Sigmoid colon (tissue), 7 donors: ENCODE measurements around the gene ESYT2. TPM values are rescaled to one million over a fixed set of nuclear protein-coding genes. Genes with fewer than 3 reads are reported as not detected.
"Not testable (repeated sequence)": the region's sequence is repeated elsewhere in the genome, so short reads cannot be mapped to it uniquely, and the experiment has no call there.

Experiments
- DNase-seq: peaks from one replicate; pipeline ENCODE4 v3.0.0-alpha.2; 2019
- H3K27ac ChIP-seq, 4 donors: fragments of 200-600 bp; sonication (generic); one replicate each; pipeline ENCODE4 v1.5.1; 2016 to 2019; ENCODE audit warnings: mild to moderate bottlenecking in 1 of 4
- H3K27me3 ChIP-seq, 3 donors: fragments of 200-600 bp; sonication (generic); one replicate each; pipeline ENCODE4 v1.5.1; 2019; ENCODE audit warnings: mild to moderate bottlenecking in 1 of 3
- H3K36me3 ChIP-seq, 4 donors: fragments of 200-600 bp; sonication (generic); one replicate each; pipeline ENCODE4 v1.5.1; 2016 to 2019
- H3K4me1 ChIP-seq, 4 donors: fragments of 200-600 bp; sonication (generic); one replicate each; pipeline ENCODE4 v1.5.1; 2017 to 2019
- H3K4me3 ChIP-seq, 4 donors: fragments of 200-600 bp; sonication (generic); one replicate each; pipeline ENCODE4 v1.5.1; 2017 to 2019; ENCODE audit warnings: mild to moderate bottlenecking in 2 of 4, moderate library complexity in 1 of 4
- H3K9me3 ChIP-seq, 4 donors: fragments of 200-600 bp in 3 of 4; sonication (generic) in 3 of 4; one replicate each; pipeline versions ENCODE4 v1.5.1 to v1.6.1; 2013 to 2019
- EP300 ChIP-seq, 4 donors: sonication (generic); formaldehyde crosslinking; IDR thresholded peaks; one replicate each; pipeline ENCODE4 v1.6.1; 2017; ENCODE audit warnings: antibody characterized with exemption in 4 of 4
- POLR2A ChIP-seq, 2 donors: fragments of 450-650 bp; IDR thresholded peaks; one replicate each; pipeline ENCODE4 v1.6.1; 2016; ENCODE audit warnings: antibody characterized with exemption in 2 of 2, mild to moderate bottlenecking in 2 of 2, moderate library complexity in 2 of 2
- POLR2AphosphoS5 ChIP-seq, 4 donors: sonication (generic); formaldehyde crosslinking; IDR thresholded peaks; one replicate each; pipeline ENCODE4 v1.6.1; 2017; ENCODE audit warnings: antibody characterized with exemption in 4 of 4
- WGBS, 2 donors: extraction: QIAGEN DNeasy Blood & Tissue Kit; methylation state at CpG; one replicate each; pipeline ENCODE4 v1.1.7; 2013; 5-methylcytosine and 5-hydroxymethylcytosine counted together
- intact Hi-C: fragments of 100-400 bp; cut with DNase I; formaldehyde crosslinking; loops from one replicate; pipeline ENCODE4 v1.15.1; 2023
- polyA plus RNA-seq, 3 donors: library from polyadenylated mRNA; stranded (reverse); fragments of 200-250 nt; gene quantifications; one replicate each; pipeline ENCODE4 v1.2.3, GENCODE V29; 2013
- total RNA-seq, 4 donors: library from RNA; depleted of rRNA; stranded (reverse); fragments of >200 nt; gene quantifications; one replicate each; pipeline ENCODE4 v1.1.0, GENCODE V29; 2016
- TF ChIP-seq, protein P1 (sequence below), 4 experiments: fragments of 450-650 bp in 3 of 4; fragments of 200-600 bp in 1 of 4; IDR thresholded peaks; one replicate each; pipeline ENCODE4 v1.5.1; 2016 to 2019; ENCODE audit warnings: antibody characterized with exemption in 4 of 4, mild to moderate bottlenecking in 3 of 4, moderate library complexity in 2 of 4
- donor health status: healthy with polysubstance abuse.
- donor health status: Bipolar disorder and iron deficiency.
- donor health status: healthy.

The ESYT2 gene
- total and polyA plus RNA-seq, 7 donors, result 6.9 to 127 (median 105) TPM

DNA sequence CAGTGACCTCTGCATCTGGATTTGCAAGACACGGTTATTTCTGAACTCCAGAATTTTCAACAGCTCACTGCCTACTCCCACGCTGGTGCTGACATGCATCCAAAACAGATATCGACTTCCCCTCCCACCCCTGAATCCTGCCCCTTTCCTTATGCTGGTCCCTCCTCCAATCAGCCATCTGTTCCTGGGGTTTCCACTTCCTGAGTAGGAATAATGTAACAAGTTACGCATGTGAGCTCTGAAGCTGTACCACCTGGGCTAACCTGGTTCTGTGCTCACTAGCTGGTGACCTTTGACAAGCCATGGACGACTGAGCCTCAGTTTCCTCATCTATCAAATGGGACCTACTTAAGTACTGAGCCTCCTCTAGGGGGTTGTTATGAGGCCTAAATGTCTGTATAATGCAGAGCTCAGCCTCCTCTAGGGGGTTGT, 123.0 kb downstream of the ESYT2 start:
- no peak for DNase-seq
- intact Hi-C loops, result loop anchor here (5.0 kb wide), 1 partner anchor 156 kb away; no protein-coding TSS in a partner anchor
- 83 to 84% methylated on average over 5 of the region's 5 CpGs for WGBS, 2 donors
- TF ChIP-seq EP300 (IDR thresholded peaks at IDR 0.05) (no peak), POLR2AphosphoS5 (IDR thresholded peaks at IDR 0.05) (no peak), POLR2A (IDR thresholded peaks at IDR 0.05) (no peak)
- TF ChIP-seq, protein P1, sequence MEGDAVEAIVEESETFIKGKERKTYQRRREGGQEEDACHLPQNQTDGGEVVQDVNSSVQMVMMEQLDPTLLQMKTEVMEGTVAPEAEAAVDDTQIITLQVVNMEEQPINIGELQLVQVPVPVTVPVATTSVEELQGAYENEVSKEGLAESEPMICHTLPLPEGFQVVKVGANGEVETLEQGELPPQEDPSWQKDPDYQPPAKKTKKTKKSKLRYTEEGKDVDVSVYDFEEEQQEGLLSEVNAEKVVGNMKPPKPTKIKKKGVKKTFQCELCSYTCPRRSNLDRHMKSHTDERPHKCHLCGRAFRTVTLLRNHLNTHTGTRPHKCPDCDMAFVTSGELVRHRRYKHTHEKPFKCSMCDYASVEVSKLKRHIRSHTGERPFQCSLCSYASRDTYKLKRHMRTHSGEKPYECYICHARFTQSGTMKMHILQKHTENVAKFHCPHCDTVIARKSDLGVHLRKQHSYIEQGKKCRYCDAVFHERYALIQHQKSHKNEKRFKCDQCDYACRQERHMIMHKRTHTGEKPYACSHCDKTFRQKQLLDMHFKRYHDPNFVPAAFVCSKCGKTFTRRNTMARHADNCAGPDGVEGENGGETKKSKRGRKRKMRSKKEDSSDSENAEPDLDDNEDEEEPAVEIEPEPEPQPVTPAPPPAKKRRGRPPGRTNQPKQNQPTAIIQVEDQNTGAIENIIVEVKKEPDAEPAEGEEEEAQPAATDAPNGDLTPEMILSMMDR (IDR thresholded peaks at IDR 0.05), result no peak
- Histone ChIP-seq H3K4me1 (peaks cover 0 to 18% (median 13%) of the 10 kb centered on the region in 4 donors), H3K27me3 (no peaks in the 10 kb centered on the region), H3K36me3 (no peaks in the 10 kb centered on the region), H3K27ac (peak overlapping the region in 1 of 4 donors; percentile 90), H3K9me3 (no peaks in the 10 kb centered on the region), H3K4me3 (no peak overlapping the region)

DNA sequence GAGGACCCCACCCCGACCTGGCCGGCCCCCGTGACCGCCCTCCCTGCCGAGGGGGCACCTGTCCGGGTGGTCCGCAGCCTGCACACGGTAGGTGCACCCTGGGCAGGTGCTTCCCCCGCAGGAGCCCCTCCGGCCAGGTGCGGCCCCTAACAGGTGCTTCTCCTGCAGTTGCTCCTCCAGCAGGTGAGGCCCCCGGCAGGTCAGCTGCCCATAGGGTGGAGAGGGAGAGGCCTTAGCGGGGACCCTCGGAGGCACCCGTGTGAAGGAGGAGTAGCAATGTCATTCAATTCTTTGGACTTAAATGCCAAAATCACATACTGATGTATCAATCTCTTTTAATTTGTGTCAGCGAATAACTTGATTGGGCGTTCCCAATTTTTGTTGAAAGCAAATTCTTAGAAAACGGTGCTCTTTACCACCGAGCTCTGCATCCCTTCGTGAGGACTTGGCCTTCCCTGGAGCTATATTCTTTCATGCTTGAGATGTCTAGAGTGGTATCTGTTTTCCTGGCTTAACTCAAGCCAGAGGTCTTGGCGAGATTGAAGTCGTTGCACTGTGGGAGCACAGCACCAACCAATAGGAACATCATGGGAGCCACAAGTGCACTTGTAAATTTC, 124.0 kb downstream of the ESYT2 start:
- Histone ChIP-seq H3K4me3 (peak overlapping the region; percentile 48 to 94 (median 70)), H3K27me3 (no peaks in the 10 kb centered on the region), H3K36me3 (no peaks in the 10 kb centered on the region), H3K27ac (peak overlapping the region; percentile 89 to 90 (median 90)), H3K4me1 (peaks cover 0 to 18% (median 13%) of the 10 kb centered on the region in 4 donors), H3K9me3 (no peaks in the 10 kb centered on the region)
- DNase-seq, result no peak
- intact Hi-C loops, result loop anchor here (1.0 to 5.0 kb wide), 2 partner anchors 125 to 157 kb away; no protein-coding TSS in a partner anchor
- no peak for TF ChIP-seq POLR2AphosphoS5 (IDR thresholded peaks at IDR 0.05)
- TF ChIP-seq, protein P1 (IDR thresholded peaks at IDR 0.05), result peak in 1 of 4 experiments; percentile 1
- no peak for TF ChIP-seq EP300 (IDR thresholded peaks at IDR 0.05)
- WGBS, 2 donors, result 2 to 7% methylated on average over 22 of the region's 22 CpGs

DNA sequence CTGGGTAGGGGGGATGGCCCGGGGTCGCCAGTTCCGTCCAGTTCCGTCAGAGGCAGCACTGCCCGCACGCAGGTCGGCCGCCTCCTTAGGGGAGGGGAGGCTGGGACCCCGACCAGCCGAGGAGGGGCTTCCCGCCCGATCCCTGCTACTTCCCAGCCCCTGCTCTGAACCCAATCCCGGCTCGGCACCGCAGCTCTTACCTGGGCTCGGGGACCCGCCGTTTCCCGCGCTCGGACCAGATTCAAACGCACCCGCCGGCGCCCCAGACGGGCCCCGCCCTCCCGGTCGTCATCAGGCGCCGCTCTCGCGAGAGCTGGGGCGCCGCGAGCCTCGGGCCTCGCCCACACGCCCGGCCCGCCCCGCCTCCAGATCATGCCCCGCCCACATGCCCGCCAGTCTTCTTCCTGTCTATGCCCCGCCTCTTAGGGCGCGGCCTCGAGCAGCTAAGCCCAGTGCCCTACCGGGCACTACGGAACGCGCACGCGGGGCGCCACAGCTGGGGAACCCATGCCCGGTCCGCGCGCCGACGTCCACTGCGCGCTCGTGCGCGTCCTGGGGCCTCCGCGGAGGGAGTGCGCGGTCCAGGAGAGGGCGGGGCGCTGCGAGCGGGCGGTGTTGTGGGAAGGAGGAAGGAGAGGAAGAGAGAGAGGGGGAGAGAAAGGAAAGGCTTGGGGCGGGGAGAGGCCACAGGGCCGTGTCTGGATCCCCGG, 124.6 kb downstream of the ESYT2 start, which contains the start of gene NCAPG2:
Gene NCAPG2, minus strand, starts transcription at position 281 of the 710 bp plus-strand sequence. CDS start 2,905 bp downstream, outside the sequence.
- H3K27ac ChIP-seq, result peak within 1 kb of the TSS; percentile 89 to 90 (median 90)
- intact Hi-C loops, result loop anchor here (1.0 to 5.0 kb wide), 2 partner anchors 126 to 158 kb away; no protein-coding TSS in a partner anchor

DNA sequence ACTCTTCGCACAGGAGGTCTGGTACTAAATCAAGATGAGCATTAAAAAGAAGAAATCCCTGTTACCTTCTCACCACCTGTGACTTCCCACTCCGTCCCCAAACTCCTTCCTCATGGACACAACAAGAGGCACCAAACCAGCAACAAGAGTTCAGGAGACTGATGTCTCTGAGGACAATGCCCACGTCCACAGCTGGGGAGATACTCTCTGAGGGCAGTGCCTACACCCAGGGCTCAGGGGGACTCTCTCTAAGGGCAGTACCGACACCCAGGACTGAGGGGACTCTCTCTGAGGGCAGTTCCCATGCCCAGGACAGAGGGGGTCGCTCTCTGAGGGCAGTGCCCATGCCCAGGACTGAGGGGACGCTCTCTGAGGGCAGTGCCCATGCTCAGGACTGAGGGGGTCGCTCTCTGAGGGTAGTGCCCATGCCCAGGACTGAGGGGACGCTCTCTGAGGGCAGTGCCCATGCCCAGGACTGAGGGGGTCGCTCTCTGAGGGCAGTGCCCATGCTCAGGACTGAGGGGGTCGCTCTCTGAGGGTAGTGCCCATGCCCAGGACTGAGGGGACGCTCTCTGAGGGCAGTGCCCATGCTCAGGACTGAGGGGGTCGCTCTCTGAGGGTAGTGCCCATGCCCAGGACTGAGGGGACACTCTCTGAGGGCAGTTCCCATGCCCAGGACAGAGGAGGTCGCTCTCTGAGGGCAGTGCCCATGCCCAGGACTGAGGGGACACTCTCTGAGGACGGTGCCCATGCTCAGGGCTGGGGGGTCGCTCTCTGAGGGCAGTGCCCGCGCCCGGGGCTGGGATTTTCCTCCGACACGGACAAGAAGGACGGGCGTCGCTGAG, 125.4 kb downstream of the ESYT2 start:
- 18 to 20% methylated on average over 23 of the region's 23 CpGs for WGBS, 2 donors

More for the DNA sequence above, 124.6 kb downstream of the ESYT2 start, which contains the start of gene NCAPG2:
- Histone ChIP-seq H3K9me3 (no peaks in the 10 kb centered on the region), H3K27me3 (no peaks in the 10 kb centered on the region), H3K4me3 (peak within 1 kb of the TSS; percentile 48 to 94 (median 70)), H3K36me3 (no peaks in the 10 kb centered on the region), H3K4me1 (peaks cover 0 to 18% (median 13%) of the 10 kb centered on the region in 4 donors)
- DNase-seq, result peak; percentile 99
- TF ChIP-seq POLR2A (IDR thresholded peaks at IDR 0.05) (peak; percentile 76 to 92), POLR2AphosphoS5 (IDR thresholded peaks at IDR 0.05) (peak; percentile 91 to 98 (median 94)), EP300 (IDR thresholded peaks at IDR 0.05) (no peak)
- TF ChIP-seq, protein P1 (IDR thresholded peaks at IDR 0.05), result peak; percentile 35 to 59 (median 39)
- WGBS, 2 donors, result 0% methylated on average over 78 of the region's 78 CpGs

More for the DNA sequence above, 125.4 kb downstream of the ESYT2 start:
- Histone ChIP-seq H3K4me3 (peak overlapping the region; percentile 48 to 94 (median 70)), H3K4me1 (peaks cover 0 to 18% (median 13%) of the 10 kb centered on the region in 4 donors), H3K27ac (peak overlapping the region; percentile 89 to 90 (median 90))
- H3K36me3 ChIP-seq, H3K27me3 ChIP-seq, H3K9me3 ChIP-seq, intact Hi-C loops, DNase-seq: not testable (repeated sequence)
